Mammary epithelial cell (primary cell): ENCODE data around the gene CDK19.

Source experiments
- EZH2 ChIP-seq: IDR thresholded peaks from 2 replicates; pipeline ENCODE4 v1.6.1; 2012; ENCODE audit warnings: low read length, inconsistent platforms, borderline replicate concordance
- TF ChIP-seq, protein P1 (sequence below), 2 donors: IDR thresholded peaks in 1 of 2; conservative IDR thresholded peaks in 1 of 2; 2 replicates each; pipeline ENCODE4 v1.5.1; 2011 to 2012; ENCODE audit warnings: inconsistent platforms in 2 of 2, low read length in 2 of 2, mild to moderate bottlenecking in 2 of 2, control low read depth in 1 of 2, low read depth in 1 of 2; ENCODE audit not compliant: insufficient read depth in 1 of 2; ENCODE audit errors: extremely low read depth in 1 of 2

DNA sequence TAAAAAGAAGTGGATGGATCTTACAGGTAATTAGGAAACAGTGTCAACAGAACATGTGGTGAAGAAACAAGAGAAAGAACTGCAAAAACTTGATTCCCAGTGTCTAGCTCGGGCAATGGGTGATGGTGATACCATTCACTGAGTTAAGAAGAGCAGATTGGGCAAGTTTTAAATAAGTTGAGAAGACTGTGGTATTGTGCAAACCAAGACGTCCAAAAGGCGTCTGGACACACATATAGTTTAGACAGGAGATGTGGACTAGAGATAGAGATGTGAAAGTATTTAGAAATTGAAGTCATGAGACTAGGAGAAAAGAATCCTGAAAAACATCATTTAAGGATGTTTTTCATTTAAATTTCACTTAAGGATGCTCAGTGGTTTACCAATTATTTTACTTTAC is 53.9 kb downstream of the CDK19 start:
- TF ChIP-seq, protein P1, sequence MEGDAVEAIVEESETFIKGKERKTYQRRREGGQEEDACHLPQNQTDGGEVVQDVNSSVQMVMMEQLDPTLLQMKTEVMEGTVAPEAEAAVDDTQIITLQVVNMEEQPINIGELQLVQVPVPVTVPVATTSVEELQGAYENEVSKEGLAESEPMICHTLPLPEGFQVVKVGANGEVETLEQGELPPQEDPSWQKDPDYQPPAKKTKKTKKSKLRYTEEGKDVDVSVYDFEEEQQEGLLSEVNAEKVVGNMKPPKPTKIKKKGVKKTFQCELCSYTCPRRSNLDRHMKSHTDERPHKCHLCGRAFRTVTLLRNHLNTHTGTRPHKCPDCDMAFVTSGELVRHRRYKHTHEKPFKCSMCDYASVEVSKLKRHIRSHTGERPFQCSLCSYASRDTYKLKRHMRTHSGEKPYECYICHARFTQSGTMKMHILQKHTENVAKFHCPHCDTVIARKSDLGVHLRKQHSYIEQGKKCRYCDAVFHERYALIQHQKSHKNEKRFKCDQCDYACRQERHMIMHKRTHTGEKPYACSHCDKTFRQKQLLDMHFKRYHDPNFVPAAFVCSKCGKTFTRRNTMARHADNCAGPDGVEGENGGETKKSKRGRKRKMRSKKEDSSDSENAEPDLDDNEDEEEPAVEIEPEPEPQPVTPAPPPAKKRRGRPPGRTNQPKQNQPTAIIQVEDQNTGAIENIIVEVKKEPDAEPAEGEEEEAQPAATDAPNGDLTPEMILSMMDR (conservative IDR thresholded peaks at IDR 0.05 in 1 of 2, IDR thresholded peaks at IDR 0.05 in 1 of 2; ENCODE audit: extremely low read depth in 1 of 2, insufficient read depth in 1 of 2, low read depth in 1 of 2, low read length in 2 of 2): no peak
- TF ChIP-seq EZH2: no peak
